HepG2 (cell line): ENCODE data around the gene CASS4.

Experiments used
- SNAI1 ChIP-seq: sonication (generic); formaldehyde crosslinking; IDR thresholded peaks from 2 replicates; pipeline ENCODE4 v1.5.0; 2020; ENCODE audit warnings: mild to moderate bottlenecking, missing genetic modification reagents, borderline replicate concordance
- TF ChIP-seq, protein P1 (sequence below): sonication (generic); formaldehyde crosslinking; IDR thresholded peaks from 2 replicates; pipeline ENCODE4 v1.5.0; 2020; ENCODE audit warnings: mild to moderate bottlenecking, missing genetic modification reagents, moderate library complexity

DNA sequence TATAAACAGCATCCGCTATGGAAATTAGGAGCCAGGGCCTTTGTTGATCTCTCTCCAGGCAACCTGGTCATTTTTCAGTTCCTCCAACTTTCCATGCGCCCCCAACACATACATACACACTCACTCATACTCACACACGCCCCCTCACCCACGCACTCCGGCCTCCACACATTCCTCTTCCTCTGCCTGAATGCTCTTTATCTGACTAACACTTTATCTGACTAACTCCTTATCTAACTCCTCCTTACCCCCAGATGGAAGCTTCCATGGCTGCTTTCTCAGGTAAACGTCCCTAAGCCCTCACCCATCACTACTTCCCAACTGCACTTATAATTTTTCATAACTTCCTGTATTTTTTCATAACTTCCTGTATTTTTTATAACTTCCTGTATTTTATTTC lies 17.4 kb downstream of the CASS4 start:
- TF ChIP-seq, protein P1, sequence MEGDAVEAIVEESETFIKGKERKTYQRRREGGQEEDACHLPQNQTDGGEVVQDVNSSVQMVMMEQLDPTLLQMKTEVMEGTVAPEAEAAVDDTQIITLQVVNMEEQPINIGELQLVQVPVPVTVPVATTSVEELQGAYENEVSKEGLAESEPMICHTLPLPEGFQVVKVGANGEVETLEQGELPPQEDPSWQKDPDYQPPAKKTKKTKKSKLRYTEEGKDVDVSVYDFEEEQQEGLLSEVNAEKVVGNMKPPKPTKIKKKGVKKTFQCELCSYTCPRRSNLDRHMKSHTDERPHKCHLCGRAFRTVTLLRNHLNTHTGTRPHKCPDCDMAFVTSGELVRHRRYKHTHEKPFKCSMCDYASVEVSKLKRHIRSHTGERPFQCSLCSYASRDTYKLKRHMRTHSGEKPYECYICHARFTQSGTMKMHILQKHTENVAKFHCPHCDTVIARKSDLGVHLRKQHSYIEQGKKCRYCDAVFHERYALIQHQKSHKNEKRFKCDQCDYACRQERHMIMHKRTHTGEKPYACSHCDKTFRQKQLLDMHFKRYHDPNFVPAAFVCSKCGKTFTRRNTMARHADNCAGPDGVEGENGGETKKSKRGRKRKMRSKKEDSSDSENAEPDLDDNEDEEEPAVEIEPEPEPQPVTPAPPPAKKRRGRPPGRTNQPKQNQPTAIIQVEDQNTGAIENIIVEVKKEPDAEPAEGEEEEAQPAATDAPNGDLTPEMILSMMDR (CRISPR knock-in tag), result no peak
- TF ChIP-seq SNAI1, result no peak
